NB4 (cell line): ENCODE results near the gene SLCO4A1.

Experiments used
- CTCF ChIP-seq: IDR thresholded peaks from one replicate; pipeline ENCODE4 v1.5.1; 2012; ENCODE audit warnings: low read depth, low read length
- MYC ChIP-seq: IDR thresholded peaks from 2 replicates; pipeline ENCODE4 v1.6.1; 2011; ENCODE audit warnings: low read depth, low read length

DNA sequence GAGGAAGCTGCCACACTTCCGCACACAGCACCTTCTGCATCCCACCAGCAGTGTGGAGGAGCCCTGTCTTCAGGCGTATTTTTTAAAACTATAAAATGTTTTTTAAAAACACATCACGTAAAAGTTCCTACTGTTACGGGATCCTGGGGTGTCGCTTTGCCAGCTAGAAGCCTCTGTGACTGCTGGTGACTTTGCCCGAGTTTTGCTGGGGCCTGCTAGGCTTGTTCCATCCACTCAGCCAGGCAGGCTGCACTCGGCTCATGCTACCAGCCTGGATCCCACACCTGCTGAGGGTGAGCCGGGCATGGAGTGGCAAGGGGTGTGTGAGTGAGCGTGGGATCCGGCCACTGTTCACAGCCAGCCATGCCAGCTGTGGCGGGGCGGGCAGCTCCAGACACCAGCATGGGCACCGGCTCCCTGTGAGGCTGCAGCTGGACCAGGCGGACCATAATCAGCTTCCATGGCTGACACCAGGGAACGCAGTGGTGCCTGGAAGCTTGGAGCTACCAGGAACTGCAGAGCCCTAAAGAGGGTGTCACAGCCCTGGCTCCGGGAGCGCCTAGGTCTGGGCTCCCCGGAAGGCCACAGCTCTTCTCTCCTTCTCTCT, 12.3 kb upstream of the SLCO4A1 start:
- TF ChIP-seq CTCF = no peak
- TF ChIP-seq MYC = no peak
